GM12864 (cell line): ENCODE measurements around the gene STYXL1.
"Not testable (repeated sequence)": the region's sequence is repeated elsewhere in the genome, so short reads cannot be mapped to it uniquely, and the experiment has no call there.

Source experiments
- DNase-seq: peaks from one replicate; pipeline ENCODE4 v3.0.0-alpha.2; 2011; ENCODE audit warnings: low read depth
- H3K4me3 ChIP-seq: 2 replicates; pipeline ENCODE4 v1.5.1; 2011; ENCODE audit warnings: mild to moderate bottlenecking, low read depth, low read length, control low read depth
- TF ChIP-seq, protein P1 (sequence below): IDR thresholded peaks from 2 replicates; pipeline ENCODE4 v1.5.1; 2011; ENCODE audit warnings: low read depth, mild to moderate bottlenecking, moderate library complexity, low read length, control low read depth, inconsistent platforms; ENCODE audit errors: missing control alignments

The STYXL1 gene

GRCh38 chr7:76057103-76057812, 9.5 kb upstream of the STYXL1 start:
- no peak for DNase-seq
- TF ChIP-seq, protein P1, sequence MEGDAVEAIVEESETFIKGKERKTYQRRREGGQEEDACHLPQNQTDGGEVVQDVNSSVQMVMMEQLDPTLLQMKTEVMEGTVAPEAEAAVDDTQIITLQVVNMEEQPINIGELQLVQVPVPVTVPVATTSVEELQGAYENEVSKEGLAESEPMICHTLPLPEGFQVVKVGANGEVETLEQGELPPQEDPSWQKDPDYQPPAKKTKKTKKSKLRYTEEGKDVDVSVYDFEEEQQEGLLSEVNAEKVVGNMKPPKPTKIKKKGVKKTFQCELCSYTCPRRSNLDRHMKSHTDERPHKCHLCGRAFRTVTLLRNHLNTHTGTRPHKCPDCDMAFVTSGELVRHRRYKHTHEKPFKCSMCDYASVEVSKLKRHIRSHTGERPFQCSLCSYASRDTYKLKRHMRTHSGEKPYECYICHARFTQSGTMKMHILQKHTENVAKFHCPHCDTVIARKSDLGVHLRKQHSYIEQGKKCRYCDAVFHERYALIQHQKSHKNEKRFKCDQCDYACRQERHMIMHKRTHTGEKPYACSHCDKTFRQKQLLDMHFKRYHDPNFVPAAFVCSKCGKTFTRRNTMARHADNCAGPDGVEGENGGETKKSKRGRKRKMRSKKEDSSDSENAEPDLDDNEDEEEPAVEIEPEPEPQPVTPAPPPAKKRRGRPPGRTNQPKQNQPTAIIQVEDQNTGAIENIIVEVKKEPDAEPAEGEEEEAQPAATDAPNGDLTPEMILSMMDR = no peak
- no peak overlapping the region for H3K4me3 ChIP-seq

- DNase-seq = no peak
Measured at GRCh38 chr7:76056241-76056640, 8.4 kb upstream of the STYXL1 start.

DNA sequence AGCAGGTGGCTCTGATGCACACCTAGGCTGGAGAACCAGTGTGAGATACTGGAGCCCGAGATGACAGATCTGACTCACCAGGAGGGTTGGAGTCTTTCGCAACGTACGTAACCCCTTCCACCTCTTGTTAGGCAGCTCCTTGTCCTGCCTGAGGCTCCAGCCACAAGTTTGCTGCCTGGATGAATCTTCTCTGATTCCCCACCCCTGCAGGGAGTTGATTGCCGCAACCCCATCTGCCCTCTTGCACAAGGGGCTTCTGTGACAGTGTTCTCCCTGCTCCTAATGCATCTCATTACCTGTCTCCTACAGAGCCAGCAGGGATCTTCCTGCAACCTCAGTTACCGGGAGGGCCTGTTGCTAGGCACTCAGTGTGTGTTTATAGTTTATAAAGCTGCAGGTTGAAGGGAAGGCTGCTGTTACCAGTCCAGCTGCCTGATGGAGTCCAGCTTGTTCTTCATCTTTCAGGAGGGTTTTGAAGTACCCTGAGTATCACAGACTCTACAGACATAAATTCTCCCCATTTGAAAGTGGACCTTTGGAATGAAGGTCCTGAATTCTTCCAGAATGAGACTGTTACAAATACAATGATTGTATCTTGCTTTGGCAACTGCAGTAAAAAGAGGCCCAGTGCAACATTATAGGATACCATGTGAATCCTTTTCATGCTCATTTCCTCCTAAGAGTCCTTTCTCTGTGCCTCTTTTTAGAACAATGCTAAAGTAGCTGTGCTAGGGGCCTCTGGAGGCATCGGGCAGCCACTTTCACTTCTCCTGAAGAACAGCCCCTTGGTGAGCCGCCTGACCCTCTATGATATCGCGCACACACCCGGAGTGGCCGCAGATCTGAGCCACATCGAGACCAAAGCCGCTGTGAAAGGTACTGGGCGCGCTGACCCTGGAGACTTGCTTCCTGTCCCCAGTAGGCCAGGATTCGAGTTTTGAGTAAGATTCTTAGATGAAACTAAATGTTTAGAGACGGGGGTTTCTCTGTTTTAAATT, 6.6 kb upstream of the STYXL1 start:
- DNase-seq = no peak
- TF ChIP-seq, protein P1 = no peak
- H3K4me3 ChIP-seq = no peak overlapping the region; the same call in 1 of the 2 replicates

More at GRCh38 chr7:76056241-76056640, 8.4 kb upstream of the STYXL1 start:
- no peak overlapping the region for H3K4me3 ChIP-seq
- TF ChIP-seq, protein P1 = no peak

DNA sequence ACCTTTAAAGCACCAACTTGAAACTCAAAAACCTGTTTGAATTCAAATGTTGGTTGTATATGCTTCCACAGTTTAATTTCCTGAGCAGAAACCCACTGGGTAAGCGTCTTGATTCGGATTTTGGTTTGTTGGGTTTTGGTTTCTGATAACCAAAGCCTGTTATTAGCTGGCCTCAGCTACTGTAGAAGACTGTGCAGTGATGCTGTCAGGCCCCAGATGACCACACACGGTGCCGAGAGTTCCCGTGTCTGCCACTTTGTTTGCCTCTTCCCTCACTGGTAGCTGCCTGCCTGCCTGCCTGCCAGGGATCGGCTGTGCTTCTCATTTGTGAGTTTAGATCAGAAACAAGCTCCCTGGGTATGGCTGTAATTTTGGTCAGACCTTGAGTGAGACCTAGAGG, 5.7 kb upstream of the STYXL1 start:
- H3K4me3 ChIP-seq = no peak overlapping the region
- TF ChIP-seq, protein P1 = no peak
- DNase-seq = no peak

DNA sequence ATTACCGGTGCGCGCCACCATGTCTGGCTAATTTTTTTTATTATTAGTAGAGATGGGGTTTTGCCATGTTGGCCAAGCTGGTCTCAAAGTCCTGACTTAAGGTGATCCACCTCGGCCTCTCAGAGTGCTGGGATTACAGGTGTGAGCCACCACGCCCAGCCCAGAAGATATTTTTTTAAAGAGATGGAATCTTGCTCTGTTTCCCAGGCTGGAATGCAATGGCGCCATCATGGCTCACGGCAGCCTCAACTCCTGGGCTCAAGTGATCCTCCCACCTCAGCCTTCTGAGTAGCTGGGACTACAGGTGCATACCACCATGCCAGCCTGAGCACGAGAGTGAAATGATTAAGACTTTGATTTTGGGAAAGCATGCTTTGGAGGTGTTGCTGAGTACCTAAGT, 4.9 kb upstream of the STYXL1 start:
- not testable (repeated sequence) for DNase-seq, H3K4me3 ChIP-seq

GRCh38 chr7:76051840-76052239, 4.0 kb upstream of the STYXL1 start:
- DNase-seq = no peak
- no peak overlapping the region for H3K4me3 ChIP-seq
- TF ChIP-seq, protein P1 = no peak

GRCh38 chr7:76050545-76050944, 2.7 kb upstream of the STYXL1 start:
- no peak for DNase-seq
- TF ChIP-seq, protein P1 = no peak
- no peak overlapping the region for H3K4me3 ChIP-seq
